ENCODE data around the gene OR52E8.

OR52E8 gene

DNA sequence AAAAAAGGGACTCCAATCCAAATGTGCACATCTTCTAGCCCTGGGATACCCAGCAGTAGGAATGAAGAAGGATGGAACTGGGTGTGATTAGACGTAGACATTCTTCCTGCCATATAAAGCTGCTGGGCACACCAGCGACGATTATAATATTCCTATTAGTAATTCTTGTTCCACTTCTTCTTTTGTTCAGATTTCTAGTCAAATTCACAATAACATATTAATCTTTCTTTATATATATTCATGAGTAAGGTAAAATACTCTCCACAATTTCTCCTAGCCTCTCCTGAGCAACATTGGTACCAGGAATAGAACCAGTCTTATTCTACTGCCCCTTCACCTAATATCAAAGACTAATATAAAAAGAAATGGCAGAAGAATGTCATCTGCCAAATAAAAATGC lies at the start of gene OR52E8:
Gene OR52E8, minus strand, starts transcription at position 101 of the 400 bp plus-strand sequence. Its CDS starts 0 bp downstream, at position 101.
- H3K4me3 ChIP-seq (ENCODE audit: low read depth, low read length): no peak within 1 kb of the TSS
- DNase-seq (ENCODE audit: low read depth): no peak

- H3K4me3 ChIP-seq (ENCODE audit: low read depth, low read length): no peak overlapping the region
- DNase-seq (ENCODE audit: low read depth): no peak
Observed at GRCh38 chr11:5899534-5899933, 42.0 kb upstream of the OR52E8 start.

GRCh38 chr11:5892908-5893307 lies 35.4 kb upstream of the OR52E8 start, which contains the start of gene OR52E5:
TSS of gene OR52E5 (plus strand) at chr11:5893208. CDS start at chr11:5900777, 7,569 bp downstream.
- no peak for DNase-seq (ENCODE audit: low read depth)
- no peak within 1 kb of the TSS for H3K4me3 ChIP-seq (ENCODE audit: low read depth, low read length)

- no peak for DNase-seq (ENCODE audit: low read depth)
- no peak overlapping the region for H3K4me3 ChIP-seq (ENCODE audit: low read depth, low read length)
Observed at GRCh38 chr11:5891216-5891800, 33.8 kb upstream of the OR52E8 start.

DNA sequence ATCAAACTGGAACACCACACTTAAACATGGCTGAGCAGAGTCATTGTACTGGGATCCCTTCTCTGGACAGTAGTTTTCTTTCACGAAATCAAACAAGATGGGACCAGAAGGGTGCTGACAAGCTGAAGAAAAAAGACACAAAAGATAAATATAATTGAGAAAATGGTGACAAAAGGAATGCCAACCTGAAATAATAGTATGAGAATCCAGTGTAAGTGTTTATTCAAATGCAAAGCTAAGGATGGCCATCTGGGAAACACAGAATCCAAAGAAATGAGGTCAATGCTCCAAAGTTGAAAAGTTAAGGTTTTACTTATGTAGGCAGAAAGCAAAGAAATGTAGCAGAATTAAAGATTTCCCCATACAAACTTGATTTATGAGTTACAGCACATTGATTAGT lies 30.2 kb upstream of the OR52E8 start:
- no peak for DNase-seq (ENCODE audit: low read depth)
- no peak overlapping the region for H3K4me3 ChIP-seq (ENCODE audit: low read depth, low read length)

DNA sequence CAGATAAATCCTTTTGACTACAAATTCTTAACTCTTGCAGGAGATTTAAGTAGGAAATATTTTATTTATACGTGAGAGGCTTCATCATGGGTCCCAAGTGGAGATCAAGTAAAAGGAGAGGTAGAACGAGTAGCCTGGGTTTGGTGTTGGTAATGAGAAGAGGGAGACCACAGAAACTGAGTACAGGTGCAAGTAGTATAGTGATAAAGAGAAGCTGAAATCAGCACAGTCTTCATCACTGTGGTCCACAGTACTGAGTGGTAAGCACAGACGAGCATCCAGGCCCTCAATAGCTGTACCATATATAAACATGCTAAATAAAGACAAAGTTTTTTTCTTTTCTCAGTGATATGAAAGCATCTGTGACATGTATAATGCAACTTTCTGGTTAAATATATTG lies 29.7 kb upstream of the OR52E8 start:
- H3K4me3 ChIP-seq (ENCODE audit: low read depth, low read length): no peak overlapping the region
- DNase-seq (ENCODE audit: low read depth): no peak

DNA sequence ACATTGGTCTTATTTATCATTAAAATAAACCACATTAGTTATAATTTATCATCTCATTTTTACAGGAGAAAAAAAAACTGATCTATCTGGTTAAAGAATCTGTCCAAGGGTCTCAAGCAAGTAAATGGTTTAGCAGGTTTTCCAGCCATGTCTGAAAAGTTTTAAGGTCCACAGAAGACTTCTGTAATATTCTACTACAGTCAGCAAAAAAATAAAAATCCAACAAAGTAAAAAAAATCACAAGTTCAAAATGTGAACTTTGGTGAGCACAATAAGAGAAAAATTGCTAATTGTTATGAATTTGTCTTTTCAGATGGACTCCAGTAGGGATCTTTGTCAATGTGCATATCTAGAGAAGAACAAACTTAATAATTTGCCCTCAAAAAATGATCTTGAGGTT lies 24.3 kb upstream of the OR52E8 start:
- no peak for DNase-seq (ENCODE audit: low read depth)
- H3K4me3 ChIP-seq (ENCODE audit: low read depth, low read length): no peak overlapping the region

- DNase-seq (ENCODE audit: low read depth): no peak
- no peak within 1 kb of the TSS for H3K4me3 ChIP-seq (ENCODE audit: low read depth, low read length)
Observed at GRCh38 chr11:5880329-5880728, 22.8 kb upstream of the OR52E8 start, which contains the start of gene OR52E4. TSS of gene OR52E4 (plus strand) at chr11:5880629. CDS start at chr11:5884293, 3,664 bp downstream.

GRCh38 chr11:5878564-5878963 lies 21.1 kb upstream of the OR52E8 start:
- H3K4me3 ChIP-seq (ENCODE audit: low read depth, low read length): no peak overlapping the region
- DNase-seq (ENCODE audit: low read depth): no peak

GRCh38 chr11:5865826-5866225 lies 8.3 kb upstream of the OR52E8 start:
- DNase-seq (ENCODE audit: low read depth): no peak
- no peak overlapping the region for H3K4me3 ChIP-seq (ENCODE audit: low read depth, low read length)

GRCh38 chr11:5851002-5851401 lies 6.5 kb downstream of the OR52E8 start:
- DNase-seq (ENCODE audit: low read depth): no peak
- no peak overlapping the region for H3K4me3 ChIP-seq (ENCODE audit: low read depth, low read length)

- H3K4me3 ChIP-seq (ENCODE audit: low read depth, low read length): no peak overlapping the region
- no peak for DNase-seq (ENCODE audit: low read depth)
Observed at GRCh38 chr11:5847711-5848110, 9.8 kb downstream of the OR52E8 start.

DNA sequence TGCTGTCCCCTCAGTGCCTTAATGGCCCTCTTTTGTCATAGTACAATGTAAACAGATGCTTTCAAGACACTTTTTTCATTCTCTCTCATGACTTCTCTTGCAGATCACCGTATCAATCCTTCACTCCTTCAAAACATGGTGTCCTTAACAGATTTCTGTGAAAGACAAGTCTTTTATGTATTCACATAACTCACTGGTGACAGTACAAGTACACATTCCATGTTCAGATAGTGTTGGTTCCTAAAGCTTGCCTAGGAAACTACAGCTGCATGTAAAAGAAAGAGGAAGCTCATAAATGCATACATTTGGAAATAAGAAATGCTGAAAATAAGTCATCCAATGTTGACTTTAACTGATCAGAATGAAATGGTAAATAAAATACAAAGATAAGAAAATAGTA lies 10.8 kb downstream of the OR52E8 start:
- DNase-seq (ENCODE audit: low read depth): no peak
- no peak overlapping the region for H3K4me3 ChIP-seq (ENCODE audit: low read depth, low read length)

DNA sequence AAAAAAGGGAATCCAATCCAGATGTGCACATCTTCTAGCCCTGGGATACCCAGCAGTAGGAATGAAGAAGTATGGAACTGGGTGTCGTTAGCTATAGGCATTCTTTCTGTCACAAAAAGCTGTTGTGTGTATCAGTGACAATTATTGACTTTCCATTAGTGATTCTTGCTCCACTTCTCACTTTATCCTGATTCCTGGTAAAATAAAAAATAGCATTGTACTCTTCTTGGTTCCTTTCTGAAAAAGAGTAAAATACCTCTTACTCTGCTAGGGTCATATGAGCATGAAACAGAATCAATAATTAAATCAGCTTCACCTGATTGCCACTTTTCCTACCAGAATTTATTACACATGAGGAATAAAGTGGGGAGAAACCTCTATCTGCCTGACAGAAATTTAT lies 15.7 kb downstream of the OR52E8 start, which contains the start of gene OR52E6:
Gene OR52E6, minus strand, starts transcription at position 101 of the 400 bp plus-strand sequence. Its CDS starts 0 bp downstream, at position 101.
- no peak within 1 kb of the TSS for H3K4me3 ChIP-seq (ENCODE audit: low read depth, low read length)
- no peak for DNase-seq (ENCODE audit: low read depth)

DNA sequence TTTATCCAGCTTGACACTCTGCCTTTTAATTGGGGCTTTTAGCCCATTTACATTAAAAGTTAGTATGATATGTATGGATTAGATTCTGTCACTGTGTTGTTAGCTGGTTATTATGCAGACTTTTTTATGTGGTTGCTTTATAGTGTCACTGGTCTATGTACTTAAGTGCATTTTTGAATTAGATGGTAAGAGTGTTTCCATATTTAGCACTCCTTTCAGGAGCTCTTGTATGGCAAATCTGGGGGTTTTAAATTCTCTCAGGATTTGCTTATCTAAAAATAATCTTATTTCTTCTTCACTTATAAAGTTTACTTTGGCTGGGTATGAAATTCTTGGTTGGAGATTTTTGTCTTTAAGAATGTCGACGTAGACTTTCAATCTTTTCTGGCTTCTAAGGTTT lies 19.8 kb downstream of the OR52E8 start:
- no peak for DNase-seq (ENCODE audit: low read depth)
- H3K4me3 ChIP-seq (ENCODE audit: low read depth, low read length): no peak overlapping the region

- H3K4me3 ChIP-seq (ENCODE audit: low read depth, low read length): no peak overlapping the region
- DNase-seq (ENCODE audit: low read depth): no peak
Observed at GRCh38 chr11:5833446-5833845, 24.0 kb downstream of the OR52E8 start.

DNA sequence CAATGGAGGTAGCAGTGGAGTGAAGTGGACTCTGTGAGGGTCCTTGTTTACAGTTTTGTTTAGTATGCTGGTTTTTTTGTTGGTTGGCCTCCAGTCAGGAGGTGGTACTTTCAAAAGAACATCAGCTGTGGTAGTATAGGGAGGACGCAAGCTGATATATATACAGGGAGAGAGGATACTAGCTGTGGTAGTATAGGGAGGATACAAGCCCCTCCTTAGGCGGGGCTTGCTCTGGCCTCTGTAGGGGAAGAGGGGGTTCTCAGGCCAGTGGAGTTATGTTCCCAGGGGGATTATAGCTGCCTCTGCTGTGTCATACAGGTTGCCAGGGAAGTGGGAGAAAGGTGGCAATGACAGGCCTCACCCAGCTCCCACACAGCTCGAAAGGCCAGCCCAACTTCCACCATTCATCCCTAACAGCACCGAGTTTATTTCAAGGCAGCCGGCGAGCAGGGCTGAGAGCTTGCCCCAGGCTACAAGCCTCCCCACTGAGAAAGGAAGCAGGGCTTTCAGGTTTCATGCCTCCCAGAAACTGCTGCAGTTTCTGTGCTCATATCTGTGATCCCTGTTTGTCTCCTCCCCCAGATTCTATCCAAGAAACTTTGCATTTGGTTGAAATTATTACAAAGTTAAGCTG lies 26.2 kb downstream of the OR52E8 start:
- H3K4me3 ChIP-seq (ENCODE audit: low read depth, low read length): no peak overlapping the region
- no peak for DNase-seq (ENCODE audit: low read depth)

GRCh38 chr11:5818245-5818886 lies 39.1 kb downstream of the OR52E8 start:
- no peak overlapping the region for H3K4me3 ChIP-seq (ENCODE audit: low read depth, low read length)
- DNase-seq (ENCODE audit: low read depth): no peak

DNA sequence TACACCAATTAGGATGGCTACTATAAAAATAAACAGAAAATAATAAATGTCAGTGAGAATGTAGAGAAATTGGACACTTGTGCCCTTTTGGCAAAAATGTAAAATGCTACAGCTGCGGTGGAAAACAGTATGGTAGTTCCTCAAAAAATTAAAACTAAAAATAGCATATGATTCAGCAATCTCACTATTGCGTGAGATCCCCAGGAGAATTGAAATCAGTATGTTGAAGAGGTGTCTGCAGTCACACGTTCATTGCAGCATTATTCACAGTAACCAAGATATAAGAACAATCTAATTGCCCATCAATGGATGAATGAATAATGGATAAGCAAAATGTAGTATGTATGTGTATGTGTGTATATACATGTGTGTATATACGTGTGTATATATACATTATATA lies 42.0 kb downstream of the OR52E8 start:
- H3K4me3 ChIP-seq (ENCODE audit: low read depth, low read length): no peak overlapping the region
- DNase-seq (ENCODE audit: low read depth): no peak

DNA sequence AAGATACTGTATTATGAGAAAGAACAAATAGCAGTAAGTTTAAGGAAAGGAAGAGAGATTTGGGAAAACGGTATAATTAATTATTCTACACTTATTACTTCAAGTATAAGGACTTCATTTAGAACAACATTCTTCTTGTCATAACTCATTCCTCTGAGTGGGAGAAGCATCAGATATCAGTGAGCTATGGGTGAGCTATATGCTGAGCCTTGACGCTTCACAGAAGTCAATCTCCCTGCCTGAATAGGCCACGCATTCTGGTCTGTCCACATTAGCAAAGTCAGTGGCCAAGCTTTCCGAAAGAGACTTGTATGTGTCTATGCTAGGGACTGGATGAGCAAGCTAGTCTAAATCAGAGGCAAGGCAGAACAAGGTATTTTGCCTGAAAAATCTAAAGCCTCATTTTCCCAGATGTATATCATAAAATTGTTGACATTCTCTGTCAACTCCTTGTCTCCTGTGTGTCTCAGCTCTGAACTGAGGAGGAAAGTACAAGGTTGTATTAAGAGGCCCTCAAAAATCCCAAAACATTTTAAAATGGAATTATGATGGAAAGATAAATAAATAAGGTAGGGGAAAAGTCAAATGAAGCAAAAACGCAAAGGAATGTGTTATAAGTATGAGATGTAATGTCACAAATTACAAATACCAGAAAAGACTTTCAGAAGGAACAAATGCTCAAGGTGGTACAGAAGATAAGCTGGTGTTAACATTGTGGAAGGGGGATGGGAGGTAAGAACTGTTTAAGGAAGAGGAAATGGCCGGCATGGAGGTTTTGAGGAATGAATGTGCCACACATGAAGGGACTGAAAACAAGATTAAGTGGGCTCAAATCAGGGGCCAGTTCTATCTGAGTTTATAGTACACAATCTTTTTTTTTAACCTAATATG lies 47.3 kb downstream of the OR52E8 start:
- H3K4me3 ChIP-seq (ENCODE audit: low read depth, low read length): no peak overlapping the region
- no peak for DNase-seq (ENCODE audit: low read depth)

Data from skeletal muscle cell (primary cell).